HT-29 (cell line): Measurements from ENCODE around the gene DQX1. TPM values are rescaled to one million over a fixed set of nuclear protein-coding genes. Genes with fewer than 3 reads are reported as not detected.
"Not testable (repeated sequence)": the region's sequence is repeated elsewhere in the genome, so short reads cannot be mapped to it uniquely, and the experiment has no call there.

Source experiments
- DNase-seq: peaks from one replicate; pipeline ENCODE4 v3.0.0-alpha.2; 2015; ENCODE audit warnings: low spot score
- total RNA-seq: library from RNA; depleted of rRNA; stranded (reverse); fragments of >200 nt; shearing (Covaris generic); gene quantifications from 2 replicates; pipeline ENCODE4 v1.2.3, GENCODE V29; 2014

Gene DQX1
- total RNA-seq, 1 experiment from 2014 or later, result 1.3 TPM

DNA sequence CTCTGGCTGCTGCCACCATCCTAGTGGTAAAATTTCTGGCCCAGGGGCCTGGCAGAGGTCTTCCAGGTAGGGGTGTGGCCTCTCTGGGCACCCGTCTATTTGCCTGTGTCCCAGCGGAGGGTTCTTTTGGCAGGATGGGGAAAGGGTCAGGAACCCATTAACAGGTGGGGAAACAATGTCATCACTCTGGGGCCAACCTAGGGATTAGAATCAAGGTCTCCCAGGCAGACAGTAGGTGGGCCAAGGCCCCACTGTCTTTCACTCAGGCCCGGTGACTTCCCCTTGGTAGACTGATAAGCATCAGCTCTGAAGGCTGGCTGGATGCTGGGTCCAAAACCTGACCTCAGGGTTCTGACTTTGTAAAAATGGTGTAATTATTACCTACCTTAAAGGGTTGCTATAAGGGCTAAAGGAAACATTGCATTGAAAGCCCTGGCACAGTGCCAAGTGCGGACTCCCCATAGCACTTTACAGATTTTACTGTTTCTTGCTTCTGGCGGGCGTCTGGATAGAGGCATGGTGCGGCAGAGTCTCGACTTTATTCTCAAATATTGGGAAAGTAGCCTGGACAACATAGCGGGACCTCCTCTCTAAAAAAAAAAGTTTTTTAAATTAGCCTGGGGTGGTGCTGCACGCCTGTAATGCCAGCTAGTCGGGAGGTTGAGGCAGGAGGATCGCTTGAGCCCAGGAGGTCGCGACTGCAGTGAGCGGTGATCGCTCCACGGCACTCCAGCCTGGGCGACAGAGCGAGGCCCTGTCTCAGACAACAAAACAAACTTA lies 28.8 kb downstream of the DQX1 start:
- DNase-seq, result peak; percentile 26

DNA sequence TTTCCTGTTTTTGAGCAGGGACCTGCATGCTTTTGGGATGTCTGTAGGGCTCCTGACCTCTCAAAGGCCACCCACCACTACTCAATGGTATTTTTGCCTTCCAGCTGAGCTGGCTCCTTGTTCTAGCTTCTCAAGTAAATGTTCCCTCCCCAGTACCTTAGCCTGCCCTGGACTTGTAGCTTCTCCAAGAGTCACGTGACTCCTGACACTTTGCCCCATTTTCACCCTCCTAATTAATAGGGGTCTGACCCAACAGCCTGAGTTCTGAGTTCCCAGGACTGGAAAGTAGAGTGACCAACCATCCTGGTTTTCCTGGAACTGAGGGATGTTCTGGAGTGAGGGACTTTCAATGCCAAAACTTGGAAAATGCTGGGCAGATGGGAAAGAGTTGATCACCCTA lies 30.6 kb downstream of the DQX1 start:
- DNase-seq, result no peak

DNA sequence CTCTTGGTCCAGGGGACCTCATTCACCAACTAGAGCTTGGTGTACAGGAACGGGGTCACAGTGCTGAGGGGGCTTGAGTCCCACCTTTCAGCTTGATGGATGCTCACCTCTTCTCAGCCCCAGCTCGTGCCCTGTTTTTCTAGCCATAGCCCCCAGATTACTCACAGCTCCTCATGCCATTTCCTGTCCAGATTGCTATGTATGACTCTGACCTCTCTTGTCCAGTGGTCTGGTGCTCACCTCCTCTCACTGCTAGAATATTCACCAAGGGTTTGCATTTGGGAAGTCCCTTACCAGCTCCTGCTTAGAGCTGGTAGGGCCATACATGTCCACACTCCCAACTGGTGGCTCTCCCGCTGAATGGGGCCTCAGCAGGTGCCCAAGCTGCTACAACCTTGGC lies 32.5 kb downstream of the DQX1 start:
- no peak for DNase-seq

DNA sequence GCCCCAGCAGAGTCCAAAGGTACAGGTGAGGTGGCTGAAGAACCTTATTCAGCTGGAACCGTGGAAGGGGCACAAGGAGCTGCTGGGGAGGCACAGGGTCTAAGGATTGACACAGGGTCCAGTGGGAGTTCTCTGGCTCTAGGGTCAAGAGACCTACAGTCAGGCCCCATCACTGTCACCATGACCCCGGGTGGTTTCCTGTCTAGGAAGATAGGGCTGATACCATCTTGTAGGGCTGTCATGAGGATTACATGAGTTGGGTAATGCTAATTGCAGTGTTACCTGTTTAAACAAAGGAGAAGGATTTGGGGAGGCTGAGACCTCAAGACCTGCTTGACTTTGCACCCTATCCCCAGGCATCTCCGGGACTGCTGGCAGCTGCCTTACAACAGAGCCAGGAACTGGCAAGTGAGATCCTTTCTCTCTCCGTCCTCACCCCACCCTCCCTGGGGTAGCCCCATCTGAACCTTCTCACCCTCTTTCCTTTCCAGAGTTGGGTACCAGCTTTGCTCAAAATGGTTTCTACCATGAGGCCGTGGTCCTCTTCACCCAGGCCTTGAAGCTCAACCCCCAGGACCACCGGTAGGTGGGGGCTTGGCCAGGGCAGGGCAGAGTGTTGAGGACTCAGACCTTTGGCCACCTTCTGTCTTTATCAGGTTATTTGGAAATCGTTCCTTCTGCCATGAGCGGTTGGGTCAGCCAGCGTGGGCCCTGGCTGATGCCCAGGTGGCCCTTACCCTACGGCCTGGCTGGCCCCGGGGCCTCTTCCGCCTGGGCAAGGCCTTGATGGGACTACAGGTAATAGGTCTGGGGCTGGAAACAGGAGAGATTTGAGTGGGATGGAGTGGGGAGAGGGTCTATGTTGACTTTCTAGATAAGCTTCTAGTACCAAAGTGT lies 34.1 kb downstream of the DQX1 start:
- no peak for DNase-seq

DNA sequence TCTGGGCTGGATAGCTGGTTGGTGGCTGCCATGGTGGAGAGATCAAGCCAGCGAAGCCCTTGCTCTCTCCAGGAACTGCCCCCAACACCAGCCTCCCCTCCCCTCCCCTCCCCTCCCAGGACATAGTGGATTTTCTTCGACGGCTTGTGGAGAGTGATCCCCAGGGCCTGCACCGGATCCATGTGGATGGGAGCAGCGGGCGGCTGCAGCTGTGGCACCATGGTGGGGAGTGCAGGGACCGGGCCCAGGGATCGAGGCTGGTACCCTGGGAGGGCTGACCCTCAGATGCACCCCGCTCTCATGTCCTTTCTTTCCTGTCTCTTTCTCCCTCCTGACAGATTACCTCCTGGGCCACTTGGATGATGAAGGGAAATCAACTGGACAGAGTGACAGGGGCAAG lies 36.1 kb downstream of the DQX1 start:
- no peak for DNase-seq

DNA sequence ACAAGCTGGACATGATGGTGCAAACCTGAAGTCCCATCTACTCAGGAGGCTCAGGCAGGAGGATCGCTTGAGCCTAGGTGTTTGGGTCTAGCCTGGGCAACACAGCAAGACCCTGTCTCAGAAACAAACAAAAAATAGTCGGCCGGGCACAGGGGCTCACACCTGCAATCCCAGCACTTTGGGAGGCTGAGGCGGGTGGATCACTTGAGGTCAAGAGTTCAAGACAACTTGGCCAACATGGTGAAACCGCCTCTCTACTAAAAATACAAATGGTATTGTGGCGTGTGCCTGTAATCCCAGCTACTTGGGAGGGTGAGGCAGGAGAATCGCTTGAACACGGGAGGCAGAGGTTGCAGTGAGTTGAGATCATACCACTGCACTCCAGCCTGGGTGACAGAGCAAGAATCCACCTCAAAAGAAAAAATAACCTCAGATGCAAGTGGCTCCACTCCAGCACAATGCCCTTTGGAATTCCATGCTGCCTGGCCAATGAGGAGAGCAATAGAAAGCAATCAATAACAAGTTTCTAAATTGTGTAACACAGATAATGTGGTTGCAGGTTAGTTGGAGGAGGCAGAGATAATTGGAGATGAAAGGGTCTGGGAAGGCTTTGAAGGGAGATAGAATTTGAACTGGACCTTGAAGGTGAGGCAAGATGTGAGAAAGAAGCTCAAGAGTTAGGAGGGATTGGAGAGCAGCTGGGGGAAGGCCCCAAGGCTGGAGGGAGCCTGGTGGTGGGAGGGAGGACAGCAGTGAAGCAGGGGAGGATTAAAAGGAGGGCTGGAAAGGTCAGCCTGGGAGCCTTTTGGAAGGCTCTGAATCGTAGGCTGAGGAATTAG lies 37.2 kb downstream of the DQX1 start:
- no peak for DNase-seq

DNA sequence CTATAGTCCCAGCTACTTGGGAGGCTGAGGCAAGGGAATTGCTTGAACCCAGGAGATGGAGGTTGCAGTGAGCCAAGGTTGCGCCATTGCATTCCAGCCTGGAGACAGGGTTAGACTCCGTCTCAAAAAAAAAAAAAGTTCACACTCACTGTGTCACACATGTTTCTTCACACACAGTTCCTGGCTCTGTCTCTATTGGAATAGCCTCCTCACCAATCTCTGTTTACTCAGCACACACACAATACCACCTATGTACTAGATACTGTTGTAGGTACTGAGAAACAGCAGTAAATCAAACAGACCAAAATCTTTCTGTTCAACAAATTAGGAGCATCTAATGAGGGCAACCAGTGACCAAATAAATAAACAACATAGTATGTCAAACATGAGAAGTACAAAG lies 39.9 kb downstream of the DQX1 start:
- DNase-seq, result no peak

DNA sequence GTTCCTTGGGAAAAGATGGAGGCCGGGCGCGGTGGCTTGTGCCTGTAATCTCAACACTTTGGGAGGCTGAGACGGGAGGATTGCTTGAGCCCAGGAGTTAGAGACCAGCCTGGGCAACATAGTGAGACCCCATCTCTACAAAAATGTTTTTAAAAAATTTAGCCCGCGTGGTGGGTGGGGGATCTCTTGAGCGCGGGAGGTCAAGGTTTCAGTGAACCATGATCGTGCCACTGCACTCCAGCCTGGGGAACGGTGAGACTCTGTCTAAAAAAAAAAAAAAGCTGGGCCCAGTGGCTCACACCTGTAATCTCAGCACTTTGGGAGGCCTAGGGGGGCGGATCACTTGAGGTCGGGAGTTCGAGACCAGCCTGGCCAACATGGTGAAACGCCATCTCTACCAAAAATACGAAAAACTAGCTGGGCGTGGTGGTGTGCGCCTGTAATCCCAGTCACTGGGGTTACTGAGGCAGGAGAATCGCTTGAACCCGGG lies 42.3 kb downstream of the DQX1 start:
- not testable (repeated sequence) for DNase-seq

DNA sequence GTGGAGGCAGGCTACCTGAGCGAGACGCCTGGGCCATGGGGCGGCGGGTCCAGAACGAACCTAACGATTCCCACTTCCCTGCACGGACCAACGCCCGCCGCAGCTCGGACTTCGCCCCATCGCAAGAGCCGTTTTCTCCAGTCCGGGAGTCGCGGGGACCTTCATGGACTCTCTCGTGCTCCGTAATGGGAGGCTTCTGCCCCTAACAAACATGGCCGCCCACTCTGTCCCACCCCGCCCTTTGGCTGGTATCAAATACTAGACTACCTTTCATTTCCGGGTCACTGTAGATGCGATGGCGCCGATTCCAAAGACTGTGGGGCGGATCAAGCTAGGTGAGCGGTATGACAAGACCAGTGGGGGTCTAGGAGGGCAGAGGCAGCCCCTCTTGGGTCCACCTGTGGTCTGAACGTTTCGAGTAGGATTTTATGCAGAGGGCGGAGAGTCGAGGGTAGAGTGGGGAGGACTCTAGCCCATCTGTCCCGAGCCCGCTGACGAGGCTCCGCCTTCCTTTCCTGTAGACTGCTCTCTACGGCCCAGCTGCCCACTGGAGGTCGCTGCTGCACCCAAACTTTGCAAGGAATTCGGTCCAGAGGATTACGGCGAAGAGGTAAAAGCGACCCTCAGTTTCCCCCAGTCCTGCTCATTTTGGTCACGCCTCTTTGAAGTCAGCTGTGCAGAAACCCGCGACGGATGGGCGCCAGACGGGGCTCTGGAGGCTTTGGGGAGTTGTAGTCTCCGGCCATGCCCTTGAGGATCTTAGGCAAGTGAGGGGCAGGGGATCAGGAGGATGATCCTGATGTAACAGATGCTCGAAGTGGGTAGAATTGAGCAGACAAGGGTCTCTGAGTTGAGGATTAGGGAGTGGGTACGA lies 43.0 kb downstream of the DQX1 start, which contains the start of the genes CCDC142 and TTC31:
Gene CCDC142 (minus strand): TSS at position 198 of the 874 bp plus-strand sequence. CDS start 161 bp downstream, at position 37.
Gene TTC31 (plus strand): TSS at position 281 of the 874 bp plus-strand sequence. CDS start 15 bp downstream, at position 296.
- peak; percentile 96 for DNase-seq

DNA sequence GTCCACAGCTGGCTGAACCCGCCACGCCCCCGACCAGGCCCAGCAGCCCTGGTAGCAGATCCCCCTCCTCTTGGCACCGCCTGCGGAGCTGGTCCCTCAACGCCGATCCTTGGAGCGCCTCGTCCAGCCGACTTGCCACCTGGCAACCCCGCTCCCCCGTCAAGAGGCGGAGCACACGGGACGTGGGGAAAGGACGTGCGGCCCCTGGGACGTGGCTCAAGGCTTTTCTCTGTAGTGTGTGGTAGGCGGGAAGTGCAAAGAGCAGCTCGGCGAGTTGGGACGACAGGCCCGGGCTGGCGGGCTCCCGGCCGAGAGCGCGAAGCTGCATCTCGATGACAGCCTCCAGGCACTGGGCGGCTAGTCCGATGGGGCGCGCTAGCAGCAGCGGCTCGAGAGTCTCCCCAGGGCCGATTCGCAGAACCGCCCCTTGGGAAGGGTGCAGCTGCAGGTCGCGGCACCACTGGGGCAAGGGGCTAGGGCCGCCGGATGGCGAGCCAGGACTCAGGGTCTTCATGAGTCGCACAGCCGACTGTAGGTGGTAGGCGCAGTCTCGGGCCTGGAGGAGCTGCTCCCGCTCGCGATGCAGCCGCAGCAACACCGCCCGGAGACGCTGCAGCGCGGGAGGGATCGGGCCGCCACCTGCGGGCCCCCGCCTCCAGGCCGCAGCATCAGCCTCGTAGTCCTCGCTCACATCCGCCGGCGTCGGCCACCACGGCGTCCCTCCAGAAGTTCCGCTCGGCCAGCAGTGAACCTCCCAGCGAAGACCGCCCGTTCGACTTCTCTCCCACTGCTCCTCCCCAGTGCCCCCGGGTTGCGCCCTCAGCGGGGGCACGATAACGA lies 43.9 kb downstream of the DQX1 start:
- DNase-seq, result no peak

DNA sequence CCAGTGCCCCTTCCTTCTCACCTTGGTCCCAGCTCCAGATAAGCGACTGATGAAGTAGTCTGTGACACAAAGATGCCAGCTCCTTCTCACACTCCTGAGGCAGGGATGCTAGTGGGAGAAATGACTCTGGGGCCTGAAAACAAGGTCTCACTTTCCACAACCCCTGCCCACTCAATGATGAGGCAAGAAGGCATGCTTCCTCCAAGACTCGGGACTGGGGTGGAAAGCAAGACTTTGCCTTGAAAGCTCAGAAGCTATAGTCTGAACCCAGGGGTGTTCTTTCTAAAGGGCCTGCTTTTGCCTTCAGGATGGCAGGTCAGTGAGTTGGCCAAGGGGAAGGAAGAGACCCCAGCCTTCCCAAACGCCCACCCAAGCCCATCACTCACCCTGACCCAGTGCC lies 44.6 kb downstream of the DQX1 start:
- DNase-seq, result no peak

DNA sequence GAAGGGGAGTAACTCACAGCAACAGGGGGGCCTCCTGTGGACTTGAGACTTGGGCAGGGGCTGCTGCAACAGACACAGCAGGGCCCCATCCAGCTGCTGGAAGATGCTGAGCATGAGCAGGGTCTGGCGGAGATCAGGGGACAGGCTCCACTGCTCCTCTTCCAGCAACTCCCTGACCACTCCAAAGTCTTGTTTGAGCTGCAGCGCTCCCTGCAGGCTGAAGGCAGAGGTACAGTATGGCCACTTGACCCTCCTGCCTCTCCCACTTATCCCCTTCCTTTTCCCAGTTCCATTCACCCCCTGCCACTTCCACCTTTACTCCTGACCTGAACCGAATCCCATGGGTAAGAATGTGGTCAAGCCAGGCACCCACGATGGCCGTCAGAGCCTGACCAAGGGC lies 51.1 kb downstream of the DQX1 start:
- DNase-seq, result no peak

DNA sequence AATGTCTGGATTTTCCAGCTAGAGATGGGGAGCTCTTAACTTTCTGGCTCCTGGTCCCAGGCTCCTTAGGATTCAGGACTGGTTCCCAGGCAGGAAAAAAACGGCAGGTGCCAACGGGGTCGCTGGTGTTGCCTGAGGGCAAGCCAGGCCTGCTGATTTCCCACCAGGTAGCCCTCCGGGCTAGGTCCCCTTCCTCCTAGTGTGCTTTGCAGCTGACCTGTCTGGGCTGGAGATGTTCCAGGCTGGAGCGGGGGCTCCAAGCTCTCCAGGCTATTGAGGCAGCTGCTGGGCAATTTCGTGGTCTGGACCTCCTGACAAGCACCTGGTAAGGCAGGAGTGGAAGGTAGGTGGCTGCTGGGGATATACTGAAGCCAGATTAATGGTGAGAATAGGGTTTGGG lies 51.5 kb downstream of the DQX1 start:
- DNase-seq, result no peak

DNA sequence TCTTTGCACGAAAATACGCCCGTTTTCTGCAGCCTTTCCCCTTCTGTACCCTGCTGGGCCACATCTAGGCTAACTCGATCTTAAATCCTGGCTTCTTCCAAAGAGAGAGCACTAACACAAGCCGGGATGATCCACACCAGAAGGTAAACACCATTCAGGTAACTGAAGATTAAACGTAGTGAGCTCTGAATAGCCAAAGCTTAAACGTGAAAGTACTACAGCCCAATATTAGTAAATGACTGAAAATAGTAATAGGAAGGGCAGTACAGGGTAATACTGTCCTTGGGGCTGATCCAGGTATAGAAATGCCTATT lies 53.1 kb downstream of the DQX1 start:
- DNase-seq, result no peak

DNA sequence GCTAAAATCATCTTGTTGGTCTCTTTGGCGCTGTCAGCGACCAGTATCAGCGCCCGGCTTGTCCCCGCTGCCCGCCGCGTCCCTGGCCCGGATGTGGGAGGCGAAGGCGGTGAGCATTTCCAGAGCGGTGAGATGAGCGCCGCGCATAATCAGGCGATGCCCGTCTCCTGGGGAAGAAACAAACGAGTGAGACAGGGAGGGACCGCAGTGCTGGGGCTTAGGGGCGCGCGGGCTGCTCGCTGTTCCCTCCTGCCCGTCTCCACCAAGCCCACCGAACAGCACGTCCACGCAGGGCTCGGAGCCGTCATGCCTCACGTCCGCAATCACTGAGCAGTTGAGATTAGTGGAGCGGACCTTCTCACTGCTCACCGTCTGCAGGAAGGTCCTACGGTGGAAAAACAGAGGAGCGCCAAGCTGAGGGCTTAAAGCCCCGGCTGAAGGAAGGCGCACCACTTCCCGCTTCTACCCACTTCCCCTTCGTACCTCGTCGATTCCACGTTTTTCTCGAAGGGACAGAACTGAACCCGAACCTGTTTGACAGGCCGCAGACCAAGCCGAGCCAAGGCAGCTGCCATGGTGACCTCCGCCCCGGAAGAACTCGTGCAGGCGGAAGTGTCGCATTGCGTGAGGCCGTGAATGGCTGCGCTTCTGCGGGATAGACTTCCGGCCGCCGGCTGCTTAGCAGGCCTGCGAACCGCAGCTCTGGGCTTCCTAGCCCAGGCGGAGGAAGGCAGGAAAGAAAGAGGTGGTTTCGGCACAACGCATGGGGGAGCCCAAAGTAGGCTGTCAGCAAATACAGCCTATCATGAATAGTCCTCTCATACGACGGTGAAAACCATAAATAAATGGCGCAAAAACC lies 53.7 kb downstream of the DQX1 start, which contains the start of gene MRPL53:
Gene MRPL53 (minus strand): TSS at position 595 of the 859 bp plus-strand sequence. CDS start 20 bp downstream, at position 575.
- peak; percentile 97 for DNase-seq

DNA sequence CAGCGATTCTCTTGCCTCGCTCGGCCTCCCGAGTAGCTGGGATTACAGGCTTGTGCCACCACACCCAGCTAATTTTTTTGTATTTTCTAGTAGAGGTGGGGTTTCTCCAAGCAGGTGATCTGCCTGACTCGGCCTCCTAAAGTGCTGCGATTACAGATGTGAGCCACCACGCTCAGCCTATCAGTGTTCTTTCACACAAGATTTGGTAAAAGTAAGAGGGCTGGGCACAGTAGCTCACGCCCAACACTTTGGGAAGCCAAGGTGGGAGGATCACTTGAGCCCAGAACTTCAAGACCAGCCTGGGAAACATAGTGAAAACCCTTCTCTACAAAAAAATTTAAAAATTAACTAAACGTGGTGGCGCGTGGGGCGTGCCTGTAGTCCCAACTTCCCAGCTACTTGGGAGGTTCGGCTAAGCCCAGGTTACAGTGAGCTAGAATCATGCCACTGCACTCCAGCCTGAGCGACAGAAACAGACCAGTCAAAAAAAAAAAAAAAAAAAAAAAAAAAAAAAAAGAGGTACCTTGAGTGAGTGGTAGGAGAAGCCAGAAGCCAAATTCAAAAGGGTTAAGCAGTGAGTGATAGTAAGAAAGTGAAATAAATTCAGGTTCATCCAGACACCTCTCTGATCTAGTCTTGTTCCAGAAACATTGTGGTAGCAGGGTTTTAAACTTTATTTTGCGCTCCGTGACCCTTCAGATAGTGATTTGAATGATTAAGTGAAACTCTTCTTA lies 54.5 kb downstream of the DQX1 start:
- no peak for DNase-seq

DNA sequence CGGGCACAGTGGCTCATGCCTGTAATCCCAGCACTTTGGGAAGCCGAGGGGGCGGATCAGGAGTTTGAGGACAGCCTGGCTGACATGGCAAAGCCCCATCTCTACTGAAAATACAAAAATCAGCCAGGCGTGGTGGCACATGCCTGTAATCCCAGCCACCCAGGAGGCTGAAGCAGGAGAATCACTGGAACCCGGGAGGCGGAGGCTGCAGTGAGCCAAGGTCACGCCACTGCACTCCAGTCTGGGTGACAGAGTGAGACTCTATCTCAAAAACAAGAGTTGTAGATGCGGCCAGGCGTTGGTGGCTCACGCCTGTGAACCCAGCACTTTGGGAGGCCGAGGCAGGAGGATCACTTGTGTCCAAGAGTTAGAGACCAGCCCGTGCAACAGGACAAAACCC lies 55.3 kb downstream of the DQX1 start:
- not testable (repeated sequence) for DNase-seq
